GM12878 (cell line): Measurements from ENCODE around the gene ADSS1. TPM values are rescaled to one million over a fixed set of nuclear protein-coding genes. Genes with fewer than 3 reads are reported as not detected.

Experiments used
- ATAC-seq: fragments of 200-7000 bp; cut with Tn5 transposase; 3 replicates; pipeline ENCODE4 v1.9.1; 2020; ENCODE audit warnings: mild to moderate bottlenecking, moderate library complexity
- BruUV-seq: library from RNA; stranded (reverse); fragments of 400-500 nt; replicated peaks from 2 replicates; lab custom pipeline; 2021; lab: Mats Ljungman, UMichigan
- CTCF ChIA-PET: fragments of 300-600 bp; sonication (Branson Sonifier 250); formaldehyde crosslinking; extraction: SDS; loops from one replicate; lab custom pipeline; 2021; ENCODE audit warnings: inconsistent platforms; lab: Yijun Ruan, JAX
- POLR2A ChIA-PET: fragments of 350-600 bp; formaldehyde crosslinking; extraction: SDS; loops from one replicate; lab custom pipeline; 2021; ENCODE audit warnings: inconsistent platforms; lab: Charles Lee
- RAD21 ChIA-PET: fragments of 300-600 bp; sonication (Branson Sonifier 250); formaldehyde crosslinking; loops from one replicate; lab custom pipeline; 2023; ENCODE audit warnings: antibody characterized with exemption; ENCODE audit not compliant: unreplicated experiment; lab: Charles Lee
- SMC1A ChIA-PET: fragments of 300-600 bp; sonication (Branson Sonifier 250); formaldehyde crosslinking; loops from one replicate; lab custom pipeline; 2023; ENCODE audit not compliant: unreplicated experiment, uncharacterized antibody; lab: Charles Lee
- DNase-seq: peaks from one replicate; pipeline ENCODE4 v3.0.0-alpha.2; 2011; ENCODE audit warnings: low read depth, low spot score
- FAIRE-seq: peaks from 3 replicates; lab custom pipeline; 2011; peaks lifted over from hg19 to GRCh38; lab: Jason Lieb, UNC
- H2AFZ ChIP-seq: 2 replicates; pipeline ENCODE4 v1.6.0; 2011; ENCODE audit warnings: low read depth, low read length, control low read depth; ENCODE audit not compliant: control insufficient read depth
- H3K27ac ChIP-seq: 2 replicates; pipeline ENCODE4 v1.5.1; 2011; ENCODE audit warnings: control low read depth; ENCODE audit not compliant: control insufficient read depth, insufficient read depth
- H3K27me3 ChIP-seq, 2 experiments: replicated peaks in 1 of 2; 2 replicates each; pipeline versions ENCODE4 v1.6.0 to v1.6.1; 2011; ENCODE audit warnings: low read length in 1 of 2; ENCODE audit not compliant: control insufficient read depth in 2 of 2, insufficient read depth in 2 of 2
- H3K36me3 ChIP-seq, 2 experiments: 2 replicates each; pipeline ENCODE4 v1.5.1; 2011; ENCODE audit warnings: low read length in 1 of 2; ENCODE audit not compliant: control insufficient read depth in 2 of 2, insufficient read depth in 2 of 2
- H3K4me1 ChIP-seq: 2 replicates; pipeline ENCODE4 v1.6.1; 2011; ENCODE audit warnings: mild to moderate bottlenecking, low read length, moderate library complexity, mixed read lengths; ENCODE audit not compliant: control insufficient read depth, insufficient read depth
- H3K4me2 ChIP-seq: 2 replicates; pipeline ENCODE4 v1.6.0; 2011; ENCODE audit warnings: control low read depth; ENCODE audit not compliant: control insufficient read depth, insufficient read depth
- H3K4me3 ChIP-seq: fragments of 200-600 bp; sonication (generic); 2 replicates; pipeline ENCODE4 v1.5.1; 2016
- H3K79me2 ChIP-seq: 2 replicates; pipeline ENCODE4 v1.6.0; 2011; ENCODE audit warnings: low read length; ENCODE audit not compliant: control insufficient read depth, insufficient read depth
- H3K9ac ChIP-seq: 2 replicates; pipeline ENCODE4 v1.8.0; 2011; ENCODE audit warnings: low read length, control low read depth, mixed read lengths; ENCODE audit not compliant: control insufficient read depth, insufficient read depth
- H3K9me3 ChIP-seq: replicated peaks from 3 replicates; pipeline ENCODE4 v1.5.1; 2011; ENCODE audit warnings: mild to moderate bottlenecking, low read length; ENCODE audit not compliant: control insufficient read depth, insufficient read depth
- H4K20me1 ChIP-seq: 2 replicates; pipeline ENCODE4 v1.6.0; 2011; ENCODE audit not compliant: control insufficient read depth, insufficient read depth
- BACH1 ChIP-seq: fragments of 450-650 bp; IDR thresholded peaks from 2 replicates; pipeline ENCODE4 v1.6.1; 2017; ENCODE audit warnings: mild to moderate bottlenecking, borderline replicate concordance
- BMI1 ChIP-seq: fragments of 450-650 bp; IDR thresholded peaks from 2 replicates; pipeline ENCODE4 v1.6.1; 2016; ENCODE audit warnings: mild to moderate bottlenecking, moderate library complexity, borderline replicate concordance
- DPF2 ChIP-seq: fragments of 450-650 bp; IDR thresholded peaks from 2 replicates; pipeline ENCODE4 v1.6.1; 2017; ENCODE audit warnings: mild to moderate bottlenecking
- GATAD2B ChIP-seq: fragments of 450-650 bp; conservative IDR thresholded peaks from 2 replicates; pipeline ENCODE4 v1.6.1; 2017; ENCODE audit warnings: low read depth, mild to moderate bottlenecking, moderate library complexity
- IKZF1 ChIP-seq: fragments of 450-650 bp; conservative IDR thresholded peaks from 2 replicates; pipeline ENCODE4 v1.6.1; 2017; ENCODE audit warnings: antibody characterized with exemption, mild to moderate bottlenecking
- KDM1A ChIP-seq: fragments of 200-600 bp; sonication (generic); IDR thresholded peaks from 2 replicates; pipeline ENCODE4 v1.6.1; 2016; ENCODE audit warnings: borderline replicate concordance
- MAX ChIP-seq: IDR thresholded peaks from 2 replicates; pipeline ENCODE4 v1.6.1; 2012; ENCODE audit warnings: low read depth, low read length, improper control_type of control experiment
- NKRF ChIP-seq: fragments of 450-650 bp; conservative IDR thresholded peaks from 2 replicates; pipeline ENCODE4 v1.6.1; 2017; ENCODE audit warnings: mild to moderate bottlenecking, moderate library complexity
- NR2C1 ChIP-seq: fragments of 450-650 bp; IDR thresholded peaks from 2 replicates; pipeline ENCODE4 v1.6.1; 2017; ENCODE audit warnings: antibody characterized with exemption, mild to moderate bottlenecking, moderate library complexity
- RB1 ChIP-seq: fragments of 450-650 bp; formaldehyde crosslinking; IDR thresholded peaks from 2 replicates; pipeline ENCODE4 v1.6.1; 2017; ENCODE audit warnings: mild to moderate bottlenecking, borderline replicate concordance
- RELA ChIP-seq: fragments of 450-650 bp; IDR thresholded peaks from 2 replicates; pipeline ENCODE4 v1.8.0; 2014; ENCODE audit warnings: borderline replicate concordance; ENCODE audit not compliant: partially characterized antibody
- ZBTB40 ChIP-seq: fragments of 450-650 bp; IDR thresholded peaks from 2 replicates; pipeline ENCODE4 v1.6.1; 2016; ENCODE audit warnings: mild to moderate bottlenecking, moderate library complexity, borderline replicate concordance
- ZNF217 ChIP-seq: fragments of 450-650 bp; IDR thresholded peaks from 2 replicates; pipeline ENCODE4 v1.6.1; 2017; ENCODE audit warnings: antibody characterized with exemption, mild to moderate bottlenecking
- WGBS: methylation state at CpG from one replicate; pipeline ENCODE4 v1.1.6; 2016; ENCODE audit warnings: low lambda C conversion rate; ENCODE audit not compliant: insufficient replicate concordance, insufficient coverage; ENCODE audit errors: missing lambda C conversion rate; 5-methylcytosine and 5-hydroxymethylcytosine counted together
- in situ Hi-C: fragments of 300-500 bp; cut with MboI; formaldehyde crosslinking; loops from 9 replicates; pipeline ENCODE4 v1.14.3; 2018; ENCODE audit warnings: mixed read lengths
- intact Hi-C: fragments of 100-400 bp; cut with micrococcal nuclease; formaldehyde crosslinking; loops from one replicate; pipeline ENCODE4 v1.14.2; 2022; ENCODE audit not compliant: unreplicated experiment
- polyA plus RNA-seq, 11 experiments: library from polyadenylated mRNA; depleted of rRNA in 4 of 11; unstranded in 6 of 11; stranded (reverse) in 5 of 11; fragments of >200 nt; fragmentation: Nextera tagmentation in 4 of 11; fragmentation: Illumina TruSeq in 1 of 11; extraction: Ambion mirVana in 4 of 11; extraction: Trizol in 1 of 11; gene quantifications; 1 replicate in 1 of 11; 2 replicates in 10 of 11; pipeline versions ENCODE4 v1.2.1 to v1.2.3, GENCODE V29; 2011 to 2016; ENCODE audit warnings: inconsistent platforms in 2 of 11, missing spikeins in 2 of 11, low read depth in 1 of 11
- total RNA-seq, 4 experiments: library from RNA; depleted of rRNA in 3 of 4; stranded (reverse); fragments of >200 nt in 3 of 4; fragmentation: Illumina TruSeq in 1 of 4; extraction: Trizol in 1 of 4; gene quantifications; 2 replicates each; pipeline versions ENCODE4 v1.2.1 to v1.2.3, GENCODE V29; 2013 to 2021

The ADSS1 gene
- total and polyA plus RNA-seq, 10 of the 15 experiments (the other 5 are each of a cell fraction or from before 2014, with no cell fraction given), result 0.11 to 0.45 (median 0.28) TPM; not detected in 5

- TF ChIP-seq MAX (no peak), DPF2 (peak; percentile 52), BMI1 (no peak), RELA (no peak), KDM1A (no peak)
Observed at GRCh38 chr14:104689109-104689880, 34.7 kb upstream of the ADSS1 start, which contains the start of gene INF2 (continued).

- H3K36me3 ChIP-seq, result no peaks in the 10 kb centered on the region
- ChIA-PET CTCF (interaction anchor here (0.6 to 2.0 kb wide), 4 partner anchors 9 to 79 kb away, joined by 3 to 7 read pairs (median 3); no protein-coding TSS in a partner anchor), POLR2A (interaction anchor here (1.4 kb wide), 1 partner anchor 9 kb away, joined by 3 read pairs; no protein-coding TSS in a partner anchor), RAD21 (interaction anchor here (0.9 to 1.6 kb wide), 2 partner anchors 9 to 16 kb away, joined by 3 to 5 read pairs; no protein-coding TSS in a partner anchor), SMC1A (interaction anchor here (0.6 kb wide), 1 partner anchor 27 kb away, joined by 3 read pairs; no protein-coding TSS in a partner anchor)
- ATAC-seq (peak; percentile 47), DNase-seq (no peak), FAIRE-seq (no peak)
- intact Hi-C loops, result no loop called here
- peak overlapping the region; percentile 88 for H3K4me2 ChIP-seq
- no peaks in the 10 kb centered on the region for H3K9me3 ChIP-seq
- 2% methylated on average over 40 of the region's 50 CpGs for WGBS
- H2AFZ ChIP-seq, result peak overlapping the region; percentile 75
- H3K27ac ChIP-seq, result peak overlapping the region; percentile 61
- peaks cover 22% of the 10 kb centered on the region for H3K4me1 ChIP-seq
- H3K9ac ChIP-seq, result peak overlapping the region; percentile 74
- in situ Hi-C loops, result no loop called here
- H4K20me1 ChIP-seq, result no peaks in the 10 kb centered on the region; the same call in 1 of the 2 replicates
- peak overlapping the region; percentile 83 for H3K4me3 ChIP-seq
- peaks cover 31% of the 10 kb centered on the region for H3K79me2 ChIP-seq
- no peaks in the 10 kb centered on the region for H3K27me3 ChIP-seq
- BruUV-seq, result TSS peak; percentile 61
- TF ChIP-seq ZBTB40 (peak; percentile 21; the same call in 1 of the 2 replicates), NKRF (0 out of 2 replicates have a peak, but pooled peaks have one; percentile 50), RB1 (0 out of 2 replicates have a peak, but pooled peaks have one; percentile 23), IKZF1 (peak; percentile 47), ZNF217 (0 out of 2 replicates have a peak, but pooled peaks have one; percentile 19), BACH1 (0 out of 2 replicates have a peak, but pooled peaks have one; percentile 0), NR2C1 (no peak), GATAD2B (peak; percentile 77; the same call in 1 of the 2 replicates)
Observed at GRCh38 chr14:104689881-104690711, 33.9 kb upstream of the ADSS1 start.
